ENCODE data around the gene HTR6.
"Not testable (repeated sequence)": the region's sequence is repeated elsewhere in the genome, so short reads cannot be mapped to it uniquely, and the experiment has no call there.

HTR6 gene

GRCh38 chr1:19636065-19636464 lies 28.6 kb upstream of the HTR6 start:
- no peak for TF ChIP-seq CTCF (IDR thresholded peaks at IDR 0.05; ENCODE audit: control extremely low read depth, extremely low read depth, low read depth, missing control alignments)
- CTCF ChIA-PET: no interaction called here
- POLR2A ChIA-PET: no interaction called here
- DNase-seq (ENCODE audit: extremely low spot score): no peak

DNA sequence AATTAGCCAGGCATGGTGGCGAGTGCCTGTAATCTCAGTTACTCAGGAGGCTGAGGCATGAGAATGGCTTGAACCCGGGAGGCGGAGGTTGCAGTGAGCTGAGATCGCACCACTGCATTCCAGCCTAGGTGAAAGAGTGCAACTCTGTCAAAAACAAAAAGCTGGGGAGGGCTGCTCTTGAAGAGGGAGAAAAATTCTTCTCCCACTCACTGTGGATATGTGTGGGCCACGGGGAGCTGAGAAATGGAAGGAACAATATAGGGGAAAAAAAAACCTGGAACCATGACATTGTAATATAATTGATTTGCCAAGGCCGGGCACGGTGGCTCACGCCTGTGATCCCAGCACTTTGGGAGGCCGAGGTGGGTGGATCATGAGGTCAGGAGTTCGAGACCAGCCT lies 27.9 kb upstream of the HTR6 start:
- POLR2A ChIA-PET; DNase-seq (ENCODE audit: extremely low spot score): not testable (repeated sequence)
- CTCF ChIA-PET: interaction anchor here (1.3 kb wide), 1 partner anchor 68 kb away, joined by 3 read pairs; no protein-coding TSS in a partner anchor

GRCh38 chr1:19637606-19638005 lies 27.1 kb upstream of the HTR6 start:
- ChIA-PET CTCF (interaction anchor here (1.3 kb wide), 1 partner anchor 67 kb away, joined by 3 read pairs; no protein-coding TSS in a partner anchor), POLR2A (no interaction called here)
- DNase-seq (ENCODE audit: extremely low spot score): no peak
- TF ChIP-seq CTCF (IDR thresholded peaks at IDR 0.05; ENCODE audit: control extremely low read depth, extremely low read depth, low read depth, missing control alignments): no peak

DNA sequence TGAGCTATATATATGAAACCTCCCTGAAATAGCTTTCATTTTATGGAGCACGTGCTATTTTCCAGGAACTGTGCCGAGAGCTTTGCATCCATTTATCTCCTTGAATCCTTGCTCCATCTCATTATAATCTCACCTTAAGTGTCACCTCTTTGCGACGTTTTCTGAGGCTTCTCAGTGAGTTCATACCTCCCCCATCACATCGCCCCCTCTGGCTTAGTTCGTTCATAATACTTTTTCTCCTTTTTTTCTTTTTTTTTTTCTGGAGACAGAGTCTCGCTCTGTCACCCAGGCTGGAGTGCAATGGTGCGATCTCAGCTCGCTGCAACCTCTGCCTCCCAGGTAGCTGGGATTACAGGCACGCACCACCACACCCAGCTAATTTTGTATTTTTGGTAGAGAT lies 25.4 kb upstream of the HTR6 start:
- CTCF ChIA-PET: interaction anchor here (1.0 kb wide), 1 partner anchor 23 kb away, joined by 3 read pairs; no protein-coding TSS in a partner anchor
- POLR2A ChIA-PET; DNase-seq (ENCODE audit: extremely low spot score): not testable (repeated sequence)

GRCh38 chr1:19639999-19640362 lies 24.7 kb upstream of the HTR6 start:
- TF ChIP-seq CTCF (IDR thresholded peaks at IDR 0.05; ENCODE audit: control extremely low read depth, extremely low read depth, low read depth, missing control alignments): no peak

DNA sequence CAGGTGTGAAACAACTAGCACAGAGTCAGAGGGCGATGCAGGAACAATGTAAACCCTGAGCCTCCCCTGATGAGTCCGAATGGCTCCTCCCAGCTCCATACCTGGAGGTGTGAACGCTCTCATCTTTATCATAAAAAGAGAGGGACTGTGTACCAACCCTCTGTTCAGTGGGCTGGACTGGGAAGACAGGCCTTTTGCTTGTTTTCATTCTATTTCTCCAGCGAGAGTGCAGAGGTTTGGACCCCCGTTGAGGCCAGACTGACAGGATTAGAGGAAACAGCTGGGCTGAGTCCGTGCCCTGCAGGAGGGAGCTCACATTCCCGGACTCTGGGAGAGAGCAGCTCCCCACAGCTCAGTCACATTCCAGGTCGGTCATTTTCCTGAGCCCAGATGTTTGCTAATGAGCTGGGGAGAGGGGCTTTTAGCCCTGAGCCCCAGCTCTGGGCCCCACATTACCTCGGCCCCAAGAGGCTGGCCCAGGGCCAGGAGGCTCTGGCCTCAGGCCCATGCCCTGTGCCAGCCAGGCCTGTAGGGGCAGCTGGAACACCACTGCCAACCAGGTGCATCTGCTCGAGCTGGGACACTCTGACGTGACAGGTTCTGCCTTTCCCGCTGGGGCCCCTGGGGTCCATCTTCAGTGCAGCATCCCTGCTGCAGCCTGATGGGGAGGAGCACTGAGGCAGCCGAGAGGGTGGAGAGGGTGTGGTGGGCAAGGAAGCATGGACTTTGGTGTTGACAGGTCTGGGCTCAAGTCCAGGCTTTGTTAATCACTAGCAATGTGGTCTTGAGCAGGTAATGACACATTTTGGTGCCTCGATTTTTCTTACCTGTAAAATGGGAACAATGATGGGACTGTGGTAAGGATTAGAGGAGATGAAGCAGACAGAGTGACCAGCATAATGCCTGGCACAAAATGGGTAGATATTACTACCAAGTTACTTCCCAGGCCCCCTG lies 24.0 kb upstream of the HTR6 start:
- DNase-seq (ENCODE audit: extremely low spot score): no peak
- POLR2A ChIA-PET: no interaction called here
- CTCF ChIA-PET: interaction anchor here (0.9 to 2.4 kb wide), 9 partner anchors 9 to 250 kb away, joined by 3 to 14 read pairs (median 4); no protein-coding TSS in a partner anchor
- no peak for TF ChIP-seq CTCF (IDR thresholded peaks at IDR 0.05; ENCODE audit: control extremely low read depth, extremely low read depth, low read depth, missing control alignments)

More at GRCh38 chr1:19639999-19640362, 24.7 kb upstream of the HTR6 start:
- ChIA-PET POLR2A (no interaction called here), CTCF (interaction anchor here (1.0 to 2.4 kb wide), 3 partner anchors 14 to 249 kb away, joined by 3 to 8 read pairs (median 4); no protein-coding TSS in a partner anchor)
- no peak for DNase-seq (ENCODE audit: extremely low spot score)

- ChIA-PET CTCF (interaction anchor here (1.5 kb wide), 1 partner anchor 12 kb away, joined by 4 read pairs; no protein-coding TSS in a partner anchor), POLR2A (no interaction called here)
- no peak for DNase-seq (ENCODE audit: extremely low spot score)
- no peak for TF ChIP-seq CTCF (IDR thresholded peaks at IDR 0.05; ENCODE audit: control extremely low read depth, extremely low read depth, low read depth, missing control alignments)
Observed at GRCh38 chr1:19643121-19643520, 21.6 kb upstream of the HTR6 start.
